ENCODE measurements around the gene ABTB1. TPM values are rescaled to one million over a fixed set of nuclear protein-coding genes. Genes with fewer than 3 reads are reported as not detected.

Gene ABTB1
- total RNA-seq, 2 donors from 2014 or later = 10.7 to 14.4 TPM

DNA sequence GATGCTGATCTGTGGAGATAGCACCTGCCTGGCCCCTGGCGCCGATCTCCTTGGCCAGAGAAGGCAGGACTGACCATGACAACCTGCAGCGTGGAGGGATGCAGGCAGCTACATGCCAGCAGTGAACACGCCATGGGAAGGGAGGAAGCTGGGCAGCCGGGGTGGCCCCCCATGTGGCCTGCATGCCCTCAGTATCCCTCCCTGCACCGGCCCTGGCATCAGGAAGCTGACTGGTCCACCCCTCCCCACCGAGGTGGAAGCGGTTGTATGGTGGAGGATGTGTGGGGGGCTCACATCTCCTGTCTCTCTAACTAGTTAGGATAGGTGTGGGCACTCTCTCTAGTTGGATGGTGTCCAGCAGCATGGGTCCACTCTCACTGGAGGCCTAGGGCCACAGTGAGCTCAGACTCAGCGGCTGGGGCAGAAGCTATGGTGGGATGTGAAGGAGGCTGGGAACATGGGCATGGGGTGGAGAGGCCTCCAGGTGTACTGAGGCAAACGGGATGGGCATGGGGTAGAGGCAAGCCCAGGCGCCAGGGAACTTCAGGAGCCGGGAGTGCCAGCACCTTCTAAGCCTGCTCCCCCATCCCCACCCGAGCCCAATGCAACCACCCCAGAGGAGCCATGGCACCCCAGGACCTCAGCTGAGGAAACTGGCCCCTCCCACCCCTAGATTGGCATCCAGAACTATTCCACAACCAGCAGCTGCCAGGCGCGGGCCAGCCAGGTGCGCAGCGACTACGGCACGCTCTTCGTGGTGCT, 1.8 kb upstream of the ABTB1 start:
- peaks cover 14% of the 10 kb centered on the region for H3K27me3 Mint-ChIP-seq (ENCODE audit: insufficient read depth)
- no peak overlapping the region for H3K4me3 ChIP-seq (ENCODE audit: low read length)

DNA sequence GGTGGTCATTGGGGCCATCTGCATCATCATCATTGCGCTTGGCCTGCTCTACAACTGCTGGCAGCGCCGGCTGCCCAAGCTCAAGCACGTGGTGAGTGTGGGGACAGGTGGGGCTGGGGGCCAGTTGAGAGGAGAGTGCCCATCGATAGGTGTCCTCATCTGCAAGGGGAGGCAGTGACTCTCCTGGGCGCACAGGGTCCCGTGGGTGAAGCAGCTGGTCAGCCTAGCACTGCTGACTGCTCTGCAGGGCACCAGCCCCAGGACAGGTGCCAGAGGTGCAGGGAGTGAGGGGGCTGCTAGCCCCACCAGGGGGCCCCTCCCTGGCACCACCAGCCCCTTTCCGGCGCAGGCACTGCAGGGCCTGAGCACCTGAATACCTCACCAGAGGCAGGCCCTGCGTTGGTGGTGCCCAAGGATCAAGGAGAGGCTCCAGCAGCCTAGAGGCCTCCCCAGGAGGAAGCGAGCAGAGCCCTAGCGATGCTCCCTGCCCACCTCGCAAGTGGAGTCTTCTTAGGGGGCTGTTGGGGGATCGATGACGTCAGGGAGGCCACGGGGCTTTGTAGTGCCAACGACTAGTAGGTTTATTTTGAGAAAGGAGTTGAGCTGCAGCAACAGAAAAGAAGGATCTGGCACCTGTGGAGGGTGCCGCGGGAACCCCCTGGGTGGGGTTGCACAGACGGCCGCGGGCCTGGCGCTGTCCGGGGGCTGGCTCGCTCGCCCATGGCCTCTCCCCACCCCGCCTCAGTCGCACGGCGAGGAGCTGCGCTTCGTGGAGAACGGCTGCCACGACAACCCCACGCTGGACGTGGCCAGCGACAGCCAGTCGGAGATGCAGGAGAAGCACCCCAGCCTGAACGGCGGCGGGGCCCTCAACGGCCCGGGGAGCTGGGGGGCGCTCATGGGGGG, 976 bp upstream of the ABTB1 start:
- peaks cover 2% of the 10 kb centered on the region for H3K4me1 Mint-ChIP-seq
- H3K9me3 ChIP-seq (ENCODE audit: control insufficient read depth, low read length) = no peaks in the 10 kb centered on the region
- 50 to 55% methylated on average over 17 to 44 of the region's 44 CpGs for WGBS, 2 experiments (ENCODE audit: insufficient coverage in 1 of 2, insufficient read length in 1 of 2)
- H3K36me3 Mint-ChIP-seq (ENCODE audit: low read depth) = no peaks in the 10 kb centered on the region
- no peaks in the 10 kb centered on the region for H3K4me1 ChIP-seq (ENCODE audit: control insufficient read depth, insufficient read depth, low read length)
- no peaks in the 10 kb centered on the region for H3K9me3 Mint-ChIP-seq
- peak overlapping the region; percentile 68 for H3K9ac ChIP-seq (ENCODE audit: extremely low read depth, low read length, poor library complexity, severe bottlenecking)
- H3K4me3 Mint-ChIP-seq = peak overlapping the region; percentile 71
- peaks cover 8% of the 10 kb centered on the region for H3K27me3 ChIP-seq (ENCODE audit: control insufficient read depth, insufficient read depth, low read length, poor library complexity, severe bottlenecking)
- no peaks in the 10 kb centered on the region for H3K36me3 ChIP-seq (ENCODE audit: control insufficient read depth, insufficient read depth, low read length)
- peak; percentile 53 for DNase-seq
- peak overlapping the region; percentile 74 for H3K4me3 ChIP-seq (ENCODE audit: low read length)
- H3K27ac Mint-ChIP-seq = peak overlapping the region; percentile 79
- TF ChIP-seq, protein P1, sequence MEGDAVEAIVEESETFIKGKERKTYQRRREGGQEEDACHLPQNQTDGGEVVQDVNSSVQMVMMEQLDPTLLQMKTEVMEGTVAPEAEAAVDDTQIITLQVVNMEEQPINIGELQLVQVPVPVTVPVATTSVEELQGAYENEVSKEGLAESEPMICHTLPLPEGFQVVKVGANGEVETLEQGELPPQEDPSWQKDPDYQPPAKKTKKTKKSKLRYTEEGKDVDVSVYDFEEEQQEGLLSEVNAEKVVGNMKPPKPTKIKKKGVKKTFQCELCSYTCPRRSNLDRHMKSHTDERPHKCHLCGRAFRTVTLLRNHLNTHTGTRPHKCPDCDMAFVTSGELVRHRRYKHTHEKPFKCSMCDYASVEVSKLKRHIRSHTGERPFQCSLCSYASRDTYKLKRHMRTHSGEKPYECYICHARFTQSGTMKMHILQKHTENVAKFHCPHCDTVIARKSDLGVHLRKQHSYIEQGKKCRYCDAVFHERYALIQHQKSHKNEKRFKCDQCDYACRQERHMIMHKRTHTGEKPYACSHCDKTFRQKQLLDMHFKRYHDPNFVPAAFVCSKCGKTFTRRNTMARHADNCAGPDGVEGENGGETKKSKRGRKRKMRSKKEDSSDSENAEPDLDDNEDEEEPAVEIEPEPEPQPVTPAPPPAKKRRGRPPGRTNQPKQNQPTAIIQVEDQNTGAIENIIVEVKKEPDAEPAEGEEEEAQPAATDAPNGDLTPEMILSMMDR (conservative IDR thresholded peaks at IDR 0.05) = no peak
- H3K27me3 Mint-ChIP-seq (ENCODE audit: insufficient read depth) = peaks cover 14% of the 10 kb centered on the region
- H3K27ac ChIP-seq (ENCODE audit: low read depth, low read length) = no peak overlapping the region

More for the DNA sequence above, 1.8 kb upstream of the ABTB1 start:
- no peak overlapping the region for H3K27ac ChIP-seq (ENCODE audit: low read depth, low read length)
- peaks cover 8% of the 10 kb centered on the region for H3K36me3 ChIP-seq (ENCODE audit: control insufficient read depth, insufficient read depth, low read length)
- H3K4me3 Mint-ChIP-seq = peak overlapping the region; percentile 71
- TF ChIP-seq, protein P1 (conservative IDR thresholded peaks at IDR 0.05) = no peak
- H3K4me1 ChIP-seq (ENCODE audit: control insufficient read depth, insufficient read depth, low read length) = no peaks in the 10 kb centered on the region
- peak; percentile 41 for DNase-seq
- H3K9me3 ChIP-seq (ENCODE audit: control insufficient read depth, low read length) = no peaks in the 10 kb centered on the region
- peaks cover 2% of the 10 kb centered on the region for H3K4me1 Mint-ChIP-seq
- H3K9ac ChIP-seq (ENCODE audit: extremely low read depth, low read length, poor library complexity, severe bottlenecking) = no peak overlapping the region
- no peaks in the 10 kb centered on the region for H3K36me3 Mint-ChIP-seq (ENCODE audit: low read depth)
- H3K9me3 Mint-ChIP-seq = no peaks in the 10 kb centered on the region
- WGBS, 2 experiments (ENCODE audit: insufficient coverage in 1 of 2, insufficient read length in 1 of 2) = 95% methylated on average over 14 to 20 of the region's 20 CpGs
- no peak overlapping the region for H3K27ac Mint-ChIP-seq
- H3K27me3 ChIP-seq (ENCODE audit: control insufficient read depth, insufficient read depth, low read length, poor library complexity, severe bottlenecking) = peaks cover 8% of the 10 kb centered on the region

DNA sequence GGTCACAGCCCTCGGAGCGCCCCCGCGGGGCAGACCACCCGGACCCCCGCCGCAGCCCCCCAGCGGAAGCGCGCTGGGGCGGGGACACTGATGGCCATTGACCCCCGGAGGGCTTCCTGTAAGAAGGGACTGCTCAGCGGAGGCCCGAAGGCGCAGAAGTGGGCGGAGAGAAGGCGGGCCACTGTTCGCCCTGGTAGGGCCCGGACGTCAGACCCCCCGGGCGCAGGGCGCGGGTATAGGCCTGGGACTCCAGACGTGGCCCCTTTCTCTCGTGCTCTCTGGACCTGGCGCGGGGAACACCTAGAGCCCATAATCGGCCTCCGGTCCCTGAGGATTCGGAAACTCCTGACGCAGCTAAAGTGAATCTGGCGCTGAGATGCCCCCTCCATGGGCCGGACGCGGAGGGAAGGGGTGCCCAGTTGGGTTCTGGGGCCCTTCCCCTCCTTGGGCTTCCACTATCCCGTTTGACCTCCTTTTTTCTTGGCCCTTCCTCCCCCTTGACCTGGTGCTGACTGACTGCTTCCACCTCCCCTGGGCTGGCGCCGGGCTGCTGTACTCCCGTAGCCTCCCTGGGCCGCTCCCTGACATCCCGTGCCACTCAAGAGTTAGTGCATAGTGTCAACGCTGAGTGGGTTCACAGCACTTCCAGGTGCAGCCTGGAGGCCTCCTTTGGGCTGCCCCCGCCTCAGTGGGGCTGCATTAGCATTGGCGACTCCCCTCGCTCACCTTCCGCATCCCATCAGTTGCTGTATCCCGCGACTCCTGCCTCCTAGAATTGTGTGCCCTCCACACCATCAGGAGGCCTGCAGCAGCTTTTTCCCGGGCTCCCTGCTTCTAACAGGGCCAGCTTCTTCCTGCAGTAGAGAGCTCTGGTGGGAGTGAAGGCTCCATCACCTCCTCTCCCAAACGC, 694 bp downstream of the ABTB1 start:
- peak overlapping the region; percentile 6 for H3K27ac Mint-ChIP-seq
- no peaks in the 10 kb centered on the region for H3K9me3 ChIP-seq (ENCODE audit: control insufficient read depth, low read length)
- H3K4me3 ChIP-seq (ENCODE audit: low read length) = peak overlapping the region; percentile 80
- H3K4me1 Mint-ChIP-seq = peaks cover 2% of the 10 kb centered on the region
- H3K4me1 ChIP-seq (ENCODE audit: control insufficient read depth, insufficient read depth, low read length) = no peaks in the 10 kb centered on the region
- H3K4me3 Mint-ChIP-seq = peak overlapping the region; percentile 71
- peaks cover 8% of the 10 kb centered on the region for H3K27me3 ChIP-seq (ENCODE audit: control insufficient read depth, insufficient read depth, low read length, poor library complexity, severe bottlenecking)
- H3K9me3 Mint-ChIP-seq = no peaks in the 10 kb centered on the region
- H3K36me3 Mint-ChIP-seq (ENCODE audit: low read depth) = no peaks in the 10 kb centered on the region
- no peaks in the 10 kb centered on the region for H3K36me3 ChIP-seq (ENCODE audit: control insufficient read depth, insufficient read depth, low read length)
- no peak overlapping the region for H3K27ac ChIP-seq (ENCODE audit: low read depth, low read length)
- 18 to 33% methylated on average over 29 to 51 of the region's 51 CpGs for WGBS, 2 experiments (ENCODE audit: insufficient coverage in 1 of 2, insufficient read length in 1 of 2)
- H3K27me3 Mint-ChIP-seq (ENCODE audit: insufficient read depth) = peaks cover 14% of the 10 kb centered on the region
- peak; percentile 76 for DNase-seq
- TF ChIP-seq, protein P1 (conservative IDR thresholded peaks at IDR 0.05) = no peak
- peak overlapping the region; percentile 20 for H3K9ac ChIP-seq (ENCODE audit: extremely low read depth, low read length, poor library complexity, severe bottlenecking)

Data from endodermal cell (in vitro differentiated cells).